Lung (tissue), 12 donors: ENCODE measurements around the gene SLC6A9. TPM values are rescaled to one million over a fixed set of nuclear protein-coding genes. Genes with fewer than 3 reads are reported as not detected.

Experiments used
- ATAC-seq: fragments of 200-7000 bp; cut with Tn5 transposase; one replicate; pipeline ENCODE4 v1.9.1; 2020; ENCODE audit warnings: moderate number of reproducible peaks; ENCODE audit not compliant: insufficient read depth, low FRiP score
- DNase-seq, 3 donors: peaks; one replicate each; pipeline ENCODE4 v3.0.0-alpha.2; 2013 to 2017
- H3K27ac ChIP-seq, 2 donors: one replicate each; pipeline ENCODE4 v1.5.1; 2013; ENCODE audit warnings: mild to moderate bottlenecking in 2 of 2, moderate library complexity in 2 of 2, control low read depth in 1 of 2, inconsistent platforms in 1 of 2, low read depth in 1 of 2, low read length in 1 of 2
- H3K27me3 ChIP-seq, 3 donors: one replicate each; pipeline ENCODE4 v1.5.1; 2013; ENCODE audit warnings: low read length in 2 of 3; ENCODE audit not compliant: control insufficient read depth in 3 of 3, insufficient read depth in 3 of 3
- H3K36me3 ChIP-seq, 4 donors: one replicate each; pipeline ENCODE4 v1.5.1; 2013; ENCODE audit warnings: low read length in 4 of 4, mild to moderate bottlenecking in 1 of 4, moderate library complexity in 1 of 4; ENCODE audit not compliant: control insufficient read depth in 4 of 4, insufficient read depth in 4 of 4
- H3K4me1 ChIP-seq, 5 donors: one replicate each; pipeline ENCODE4 v1.5.1; 2013; ENCODE audit warnings: low read length in 5 of 5, mild to moderate bottlenecking in 2 of 5, moderate library complexity in 1 of 5; ENCODE audit not compliant: control insufficient read depth in 5 of 5, insufficient read depth in 5 of 5
- H3K4me3 ChIP-seq: one replicate; pipeline ENCODE4 v1.5.1; 2013; ENCODE audit warnings: mild to moderate bottlenecking, control low read depth, moderate library complexity
- H3K9ac ChIP-seq, 2 donors: one replicate each; pipeline ENCODE4 v1.5.1; 2013; ENCODE audit warnings: low read length in 2 of 2, control low read depth in 1 of 2; ENCODE audit not compliant: insufficient read depth in 1 of 2
- H3K9me3 ChIP-seq, 4 donors: one replicate each; pipeline ENCODE4 v1.5.1; 2013; ENCODE audit warnings: low read length in 3 of 4, mild to moderate bottlenecking in 1 of 4, moderate library complexity in 1 of 4; ENCODE audit not compliant: control insufficient read depth in 4 of 4, insufficient read depth in 3 of 4
- CTCF ChIP-seq: IDR thresholded peaks from 2 replicates; pipeline ENCODE4 v1.5.1; 2012; ENCODE audit warnings: mild to moderate bottlenecking; ENCODE audit errors: control extremely low read depth, extremely low read depth
- WGBS, 2 donors: extraction: QIAGEN DNeasy Blood & Tissue Kit; methylation state at CpG; one replicate each; pipeline ENCODE4 v1.1.7; 2013; 5-methylcytosine and 5-hydroxymethylcytosine counted together
- polyA plus RNA-seq, 2 donors: library from polyadenylated mRNA; stranded (reverse); fragments of 200-250 nt; gene quantifications; one replicate each; pipeline ENCODE4 v1.2.1, GENCODE V29; 2013
- total RNA-seq, 2 donors: library from RNA; depleted of rRNA in 1 of 2; stranded (reverse); fragments of >200 nt in 1 of 2; gene quantifications; one replicate each; pipeline ENCODE4 v1.2.1, GENCODE V29; 2014 to 2021
- donor health status: control.
- donor health status: control.
- donor health status: Bipolar disorder and iron deficiency.
- donor health status: healthy.
- donor health status: DM: yes; HTN: yes; CAD: no.

Gene SLC6A9
- total and polyA plus RNA-seq, 4 donors: 8.7 to 29.9 (median 9.4) TPM

DNA sequence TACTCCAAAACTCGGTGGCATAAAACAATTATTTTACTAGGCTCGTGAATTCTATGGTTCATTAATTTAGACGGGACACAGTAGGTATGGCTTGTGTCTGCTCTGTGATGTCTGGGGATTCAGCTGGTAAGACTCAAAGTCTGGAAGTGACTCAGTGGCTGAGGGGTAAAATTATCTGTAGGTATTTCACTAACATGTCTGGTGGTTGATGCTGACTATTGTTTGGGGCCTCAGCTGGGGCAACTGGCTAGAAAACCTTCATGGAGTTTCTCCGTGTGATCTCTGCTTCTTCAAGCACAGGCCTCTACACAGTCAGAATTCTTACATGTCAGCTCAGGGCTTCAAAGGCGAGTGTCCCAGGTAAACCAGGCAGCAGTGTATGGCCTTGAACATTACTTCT lies 46.2 kb upstream of the SLC6A9 start:
- DNase-seq (no peak), ATAC-seq (no peak)
- H3K36me3 ChIP-seq: no peaks in the 10 kb centered on the region
- H3K4me1 ChIP-seq: peaks cover 0 to 14% (median 4%) of the 10 kb centered on the region in 5 donors
- no peak overlapping the region for H3K9ac ChIP-seq
- H3K4me3 ChIP-seq: no peak overlapping the region
- H3K9me3 ChIP-seq: no peaks in the 10 kb centered on the region
- H3K27ac ChIP-seq: no peak overlapping the region
- WGBS, 2 donors: 94 to 95% methylated on average over 5 of the region's 5 CpGs
- no peak for TF ChIP-seq CTCF
- H3K27me3 ChIP-seq: no peaks in the 10 kb centered on the region

DNA sequence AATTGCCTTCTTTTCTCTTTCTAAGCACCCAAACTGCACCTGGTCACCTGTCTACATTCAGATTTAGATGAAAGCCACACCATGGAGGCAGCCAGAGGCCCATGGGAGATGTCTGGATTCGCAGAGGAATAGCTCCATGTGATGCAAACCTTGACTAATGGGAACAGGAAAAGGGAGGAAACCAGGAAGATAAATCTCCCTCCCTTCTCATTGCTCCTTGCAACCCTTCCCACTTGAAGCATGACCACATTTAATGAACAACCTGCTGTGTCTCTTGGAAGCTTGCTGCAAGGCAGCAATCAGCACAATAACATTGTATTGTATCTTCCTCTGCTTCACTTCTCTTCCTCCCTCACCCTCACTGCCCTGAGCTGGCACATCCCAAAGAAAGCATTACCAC lies 44.8 kb upstream of the SLC6A9 start:
- DNase-seq (no peak), ATAC-seq (no peak)
- no peak for TF ChIP-seq CTCF
- Histone ChIP-seq H3K9me3 (no peaks in the 10 kb centered on the region), H3K9ac (no peak overlapping the region), H3K27ac (no peak overlapping the region), H3K27me3 (no peaks in the 10 kb centered on the region), H3K36me3 (no peaks in the 10 kb centered on the region), H3K4me1 (peaks cover 0 to 14% (median 5%) of the 10 kb centered on the region in 5 donors), H3K4me3 (no peak overlapping the region)
- 65 to 79% methylated on average over 1 of the region's 1 CpG for WGBS, 2 donors

DNA sequence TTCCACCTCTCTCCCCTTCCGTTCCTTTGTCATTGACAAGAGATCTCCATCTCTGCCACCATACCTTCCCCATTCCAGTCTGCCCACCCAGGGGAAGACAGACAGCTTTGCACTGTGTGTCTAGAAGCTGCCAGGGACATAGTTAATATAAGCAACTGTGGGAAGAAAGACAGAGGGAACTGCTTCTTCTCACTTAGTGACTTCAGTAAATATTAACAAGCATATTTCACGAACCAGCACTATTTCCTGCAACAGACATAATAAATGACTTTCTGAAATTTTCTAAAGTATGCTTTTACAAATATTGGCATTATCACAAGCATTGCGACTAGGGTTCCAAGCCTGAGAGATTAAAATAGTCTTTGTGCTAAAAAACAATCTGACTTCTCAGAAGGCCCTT lies 43.2 kb upstream of the SLC6A9 start:
- no peak overlapping the region for H3K9ac ChIP-seq
- H3K36me3 ChIP-seq: no peaks in the 10 kb centered on the region
- 36 to 43% methylated on average over 3 of the region's 3 CpGs for WGBS, 2 donors
- no peak overlapping the region for H3K4me3 ChIP-seq
- DNase-seq: peak in 2 of 3 donors; percentile 52 to 77
- H3K27ac ChIP-seq: no peak overlapping the region
- no peak for TF ChIP-seq CTCF
- H3K4me1 ChIP-seq: peaks cover 0 to 14% (median 5%) of the 10 kb centered on the region in 5 donors
- ATAC-seq: no peak
- H3K9me3 ChIP-seq: no peaks in the 10 kb centered on the region
- H3K27me3 ChIP-seq: no peaks in the 10 kb centered on the region

- no peaks in the 10 kb centered on the region for H3K9me3 ChIP-seq
- no peak for TF ChIP-seq CTCF
- no peaks in the 10 kb centered on the region for H3K36me3 ChIP-seq
- no peaks in the 10 kb centered on the region for H3K27me3 ChIP-seq
- H3K4me1 ChIP-seq: peaks cover 0 to 18% (median 6%) of the 10 kb centered on the region in 5 donors
- ATAC-seq (no peak), DNase-seq (no peak)
- no peak overlapping the region for H3K27ac ChIP-seq
- H3K4me3 ChIP-seq: no peak overlapping the region
- no peak overlapping the region for H3K9ac ChIP-seq
- WGBS, 2 donors: 51 to 56% methylated on average over 2 of the region's 2 CpGs
Observed at GRCh38 chr1:44073528-44073927, 42.3 kb upstream of the SLC6A9 start.
